22Rv1 (cell line): ENCODE data around the gene GTF3C4.

ENCODE experiments used
- H3K27ac ChIP-seq: fragments of 450-650 bp; 2 replicates; pipeline ENCODE4 v1.5.1; 2017
- ZFX ChIP-seq: fragments of 450-650 bp; IDR thresholded peaks from 2 replicates; pipeline ENCODE4 v1.6.1; 2017; ENCODE audit warnings: antibody characterized with exemption, borderline replicate concordance
- TF ChIP-seq, protein P1 (sequence below): fragments of 450-650 bp; IDR thresholded peaks from 2 replicates; pipeline ENCODE4 v1.5.1; 2017; ENCODE audit warnings: mild to moderate bottlenecking

The GTF3C4 gene

DNA sequence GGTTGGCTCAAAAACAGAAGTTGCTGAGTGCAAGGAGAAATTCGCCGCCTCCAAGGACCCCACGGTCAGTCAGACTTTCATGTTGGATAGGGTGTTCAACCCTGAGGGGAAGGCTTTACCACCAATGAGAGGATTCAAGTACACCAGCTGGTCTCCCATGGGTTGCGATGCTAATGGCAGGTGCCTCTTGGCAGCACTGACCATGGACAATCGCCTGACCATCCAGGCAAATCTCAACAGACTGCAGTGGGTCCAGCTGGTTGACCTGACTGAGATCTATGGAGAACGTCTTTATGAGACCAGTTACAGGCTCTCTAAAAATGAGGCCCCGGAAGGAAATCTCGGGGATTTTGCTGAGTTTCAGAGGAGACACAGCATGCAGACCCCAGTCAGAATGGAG is 7.7 kb downstream of the GTF3C4 start:
- TF ChIP-seq, protein P1, sequence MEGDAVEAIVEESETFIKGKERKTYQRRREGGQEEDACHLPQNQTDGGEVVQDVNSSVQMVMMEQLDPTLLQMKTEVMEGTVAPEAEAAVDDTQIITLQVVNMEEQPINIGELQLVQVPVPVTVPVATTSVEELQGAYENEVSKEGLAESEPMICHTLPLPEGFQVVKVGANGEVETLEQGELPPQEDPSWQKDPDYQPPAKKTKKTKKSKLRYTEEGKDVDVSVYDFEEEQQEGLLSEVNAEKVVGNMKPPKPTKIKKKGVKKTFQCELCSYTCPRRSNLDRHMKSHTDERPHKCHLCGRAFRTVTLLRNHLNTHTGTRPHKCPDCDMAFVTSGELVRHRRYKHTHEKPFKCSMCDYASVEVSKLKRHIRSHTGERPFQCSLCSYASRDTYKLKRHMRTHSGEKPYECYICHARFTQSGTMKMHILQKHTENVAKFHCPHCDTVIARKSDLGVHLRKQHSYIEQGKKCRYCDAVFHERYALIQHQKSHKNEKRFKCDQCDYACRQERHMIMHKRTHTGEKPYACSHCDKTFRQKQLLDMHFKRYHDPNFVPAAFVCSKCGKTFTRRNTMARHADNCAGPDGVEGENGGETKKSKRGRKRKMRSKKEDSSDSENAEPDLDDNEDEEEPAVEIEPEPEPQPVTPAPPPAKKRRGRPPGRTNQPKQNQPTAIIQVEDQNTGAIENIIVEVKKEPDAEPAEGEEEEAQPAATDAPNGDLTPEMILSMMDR: no peak
- no peak for TF ChIP-seq ZFX
- H3K27ac ChIP-seq: no peak overlapping the region

DNA sequence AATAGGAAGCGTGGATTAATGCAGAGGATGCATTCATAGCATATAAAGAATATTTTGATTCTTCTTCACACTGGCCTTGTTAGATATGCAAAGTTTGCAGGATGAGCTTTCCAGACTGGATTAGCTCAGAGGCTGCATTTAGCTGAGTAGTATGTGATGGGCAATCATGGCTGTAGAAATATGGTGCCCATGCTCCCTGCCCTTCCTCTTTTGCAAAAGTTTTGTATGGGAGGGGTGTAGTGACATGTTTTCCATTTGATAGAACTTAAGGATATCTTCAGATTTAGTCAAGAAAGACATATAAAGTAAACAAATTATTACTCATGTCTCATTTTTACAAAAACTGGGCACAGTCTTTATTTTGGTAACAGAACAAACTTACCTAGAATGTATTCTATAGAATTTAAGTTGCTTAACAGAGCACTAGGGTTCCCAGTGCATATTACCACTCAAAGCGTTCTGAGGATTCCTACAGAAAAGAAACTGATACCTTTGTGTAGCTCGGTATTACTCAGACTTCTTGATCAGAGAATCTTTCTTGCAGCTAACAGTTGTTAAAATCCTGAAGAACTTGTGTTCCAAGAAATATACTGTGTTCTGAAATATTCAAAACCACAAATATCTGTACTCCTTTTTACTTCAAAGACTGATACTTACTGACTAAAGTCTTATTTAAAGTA is 9.8 kb downstream of the GTF3C4 start:
- no peak overlapping the region for H3K27ac ChIP-seq
- no peak for TF ChIP-seq ZFX
- TF ChIP-seq, protein P1: no peak

DNA sequence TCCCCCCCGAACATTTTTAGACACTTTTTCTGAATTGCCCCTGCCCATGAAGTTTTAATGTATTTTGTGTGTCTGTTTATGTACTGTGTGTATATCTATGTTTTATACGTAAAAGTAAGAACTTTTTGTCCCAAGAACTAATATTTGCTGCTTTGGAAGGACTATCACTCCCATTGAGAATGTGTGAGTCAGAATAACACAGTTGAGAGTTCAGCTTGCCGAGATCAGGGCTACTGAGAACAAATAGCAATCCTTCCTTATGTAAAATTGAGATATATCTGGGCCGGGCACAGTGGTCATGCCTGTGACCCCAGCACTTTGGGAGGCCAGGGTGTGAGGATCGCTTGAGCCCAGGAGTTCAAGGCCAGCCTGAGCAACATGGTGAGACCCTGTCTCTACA is 11.3 kb downstream of the GTF3C4 start:
- TF ChIP-seq ZFX: no peak
- TF ChIP-seq, protein P1: no peak
- no peak overlapping the region for H3K27ac ChIP-seq

DNA sequence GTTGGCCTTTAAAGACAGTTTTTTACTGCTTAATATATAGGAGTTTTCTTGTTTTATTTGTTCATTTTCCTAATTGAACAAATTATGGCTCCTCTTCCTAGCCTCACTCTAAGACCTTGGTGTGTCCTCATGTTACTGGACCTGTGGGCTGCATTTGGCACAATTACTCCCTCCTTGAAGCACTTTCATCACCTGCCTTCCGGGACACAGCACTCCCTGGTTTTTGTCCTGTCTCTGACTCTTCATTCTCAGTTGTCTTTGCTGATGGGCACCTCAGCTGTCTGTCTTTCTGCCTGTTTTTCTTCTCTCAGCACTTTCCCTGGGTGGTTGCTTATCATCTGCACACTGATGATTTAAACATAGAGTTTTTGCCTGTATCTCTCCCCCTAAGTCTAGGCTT is 13.6 kb downstream of the GTF3C4 start:
- no peak overlapping the region for H3K27ac ChIP-seq
- TF ChIP-seq ZFX: no peak
- TF ChIP-seq, protein P1: no peak

GRCh38 chr9:132690696-132691095 is 20.4 kb downstream of the GTF3C4 start:
- no peak for TF ChIP-seq ZFX
- TF ChIP-seq, protein P1: no peak
- no peak overlapping the region for H3K27ac ChIP-seq

GRCh38 chr9:132694144-132694543 is 23.9 kb downstream of the GTF3C4 start:
- no peak overlapping the region for H3K27ac ChIP-seq
- TF ChIP-seq, protein P1: peak; percentile 22; the same call in 1 of the 2 replicates
- TF ChIP-seq ZFX: no peak

DNA sequence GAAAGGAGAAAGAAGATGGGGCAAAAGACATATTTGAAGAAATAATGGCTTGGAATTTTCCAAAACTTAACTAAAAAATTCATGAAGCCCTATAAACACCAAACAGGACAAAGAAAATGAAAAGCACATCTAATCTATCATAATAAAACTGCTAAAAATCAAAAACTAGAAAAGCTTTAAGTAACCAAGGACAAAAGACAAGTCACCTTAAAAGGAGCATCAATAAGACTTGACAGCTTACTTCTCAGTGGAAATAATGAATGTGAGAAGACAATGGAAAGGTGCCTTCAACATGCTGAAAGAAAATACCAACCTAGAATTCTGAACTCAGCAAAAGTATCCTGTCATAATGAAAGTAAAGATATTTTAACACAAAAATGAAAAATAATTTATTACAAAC is 27.0 kb downstream of the GTF3C4 start:
- TF ChIP-seq ZFX: no peak
- TF ChIP-seq, protein P1: no peak
- H3K27ac ChIP-seq: no peak overlapping the region
